NOMO-1 treated with dmso at 0.1 percent for 144 hours (cell line): ENCODE measurements around the gene SSC4D.
"Not testable (repeated sequence)": the region's sequence is repeated elsewhere in the genome, so short reads cannot be mapped to it uniquely, and the experiment has no call there.

ENCODE experiments used
- DNase-seq: peaks from one replicate; lab custom pipeline; 2025; ENCODE audit not compliant: unreplicated experiment; lab: John Stamatoyannopoulos, UW

Gene SSC4D

GRCh38 chr7:76387789-76388188 is 21.7 kb downstream of the SSC4D start:
- DNase-seq = not testable (repeated sequence)

DNA sequence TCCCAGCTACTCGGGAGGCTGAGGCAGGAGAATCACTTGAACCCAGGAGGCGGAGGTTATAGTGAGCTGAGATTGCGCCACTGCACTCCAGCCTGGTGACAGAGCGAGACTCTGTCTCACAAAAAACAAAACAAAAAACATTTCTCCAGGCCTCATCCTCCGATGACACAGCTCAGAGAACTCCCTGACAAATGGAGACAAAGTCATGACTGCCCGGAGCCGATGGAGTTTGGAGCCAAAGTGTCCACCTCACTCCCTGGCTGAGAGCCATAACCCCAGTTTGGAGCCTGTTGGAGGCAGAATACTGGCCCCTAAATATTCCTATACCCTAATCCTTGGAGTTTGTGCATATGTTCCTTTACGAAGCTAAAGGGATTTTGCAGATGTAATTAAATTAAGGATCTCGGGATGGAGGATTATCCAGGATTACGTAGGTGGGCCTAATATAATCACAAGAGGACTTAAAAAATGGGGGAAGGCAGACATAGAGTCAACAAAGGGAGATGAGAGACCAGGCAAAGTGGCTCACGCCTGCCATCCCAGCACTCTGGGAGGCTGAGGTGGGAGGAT is 22.7 kb downstream of the SSC4D start:
- DNase-seq = no peak

DNA sequence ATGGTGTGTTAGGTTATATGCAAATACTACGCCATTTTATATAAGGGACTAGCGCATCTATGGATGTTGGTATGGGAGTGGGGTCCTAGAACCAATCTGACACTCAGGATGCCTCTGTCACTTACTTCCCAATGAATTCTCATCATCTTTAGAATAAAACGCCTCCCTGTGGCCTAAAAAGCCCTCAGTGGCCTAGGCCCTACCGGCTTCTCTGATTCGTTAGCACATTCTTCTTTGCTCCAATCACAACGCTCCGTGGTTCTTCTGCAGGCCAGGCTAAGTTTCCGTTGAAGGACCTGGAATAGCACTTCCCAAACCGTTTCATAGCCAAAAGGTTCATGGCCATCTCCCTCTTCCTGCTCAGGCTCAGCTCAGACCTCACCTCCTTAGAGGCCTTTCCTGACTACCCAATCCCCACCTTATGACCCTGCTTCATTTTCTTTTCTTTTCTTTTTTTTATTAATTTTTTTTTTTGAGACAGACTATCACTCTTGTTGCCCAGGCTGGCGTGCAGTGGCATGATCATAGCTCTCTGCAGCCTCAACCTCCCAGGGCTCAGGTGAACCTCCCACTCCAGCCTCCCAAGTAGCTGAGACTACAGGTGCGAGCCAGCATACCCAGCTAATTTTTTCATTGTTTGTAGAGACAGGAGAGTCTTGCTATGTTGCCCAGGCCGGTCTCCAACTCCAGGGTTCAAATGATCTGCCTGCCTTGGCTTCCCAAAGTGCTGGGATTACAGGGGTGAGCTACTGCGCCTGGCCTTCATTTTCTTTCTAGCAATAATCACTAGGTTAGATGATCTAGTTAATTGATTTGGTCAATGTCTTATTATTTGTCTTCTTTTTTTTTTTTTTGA is 26.2 kb downstream of the SSC4D start:
- DNase-seq = no peak

DNA sequence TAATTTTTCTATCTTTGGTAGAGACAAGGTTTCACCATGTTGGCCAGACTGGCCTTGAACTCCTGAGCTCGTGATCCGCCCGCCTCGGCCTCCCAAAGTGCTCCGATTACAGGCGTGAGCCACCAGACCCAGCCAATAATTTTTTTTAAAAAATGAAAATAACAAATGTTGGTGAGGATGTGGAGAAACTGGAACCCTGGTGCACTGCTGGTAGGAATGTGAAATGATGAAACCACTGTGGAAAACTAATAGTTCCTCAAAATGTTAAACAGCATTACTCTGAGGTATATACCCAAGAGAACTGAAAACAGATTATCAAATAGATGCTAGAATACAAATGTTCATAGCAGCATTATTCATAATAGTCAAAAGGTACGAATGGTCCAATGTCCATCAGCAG is 27.7 kb downstream of the SSC4D start:
- no peak for DNase-seq

DNA sequence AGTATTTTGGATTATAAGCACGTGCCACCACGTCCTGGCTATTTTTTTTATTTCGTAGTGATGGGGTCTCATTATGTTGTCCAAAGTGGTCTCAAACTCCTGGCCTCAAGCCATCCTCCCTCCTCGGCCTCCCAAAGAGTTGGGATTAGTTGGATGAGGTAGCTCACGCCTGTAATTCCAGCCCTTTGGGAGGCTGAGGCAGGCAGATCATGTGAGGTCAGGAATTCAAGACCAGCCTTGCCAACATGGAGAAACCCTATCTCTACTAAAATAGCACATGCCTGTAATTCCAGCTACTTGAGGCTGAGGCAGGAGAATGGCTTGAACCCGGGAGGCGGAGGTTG is 28.9 kb downstream of the SSC4D start:
- no peak for DNase-seq

DNA sequence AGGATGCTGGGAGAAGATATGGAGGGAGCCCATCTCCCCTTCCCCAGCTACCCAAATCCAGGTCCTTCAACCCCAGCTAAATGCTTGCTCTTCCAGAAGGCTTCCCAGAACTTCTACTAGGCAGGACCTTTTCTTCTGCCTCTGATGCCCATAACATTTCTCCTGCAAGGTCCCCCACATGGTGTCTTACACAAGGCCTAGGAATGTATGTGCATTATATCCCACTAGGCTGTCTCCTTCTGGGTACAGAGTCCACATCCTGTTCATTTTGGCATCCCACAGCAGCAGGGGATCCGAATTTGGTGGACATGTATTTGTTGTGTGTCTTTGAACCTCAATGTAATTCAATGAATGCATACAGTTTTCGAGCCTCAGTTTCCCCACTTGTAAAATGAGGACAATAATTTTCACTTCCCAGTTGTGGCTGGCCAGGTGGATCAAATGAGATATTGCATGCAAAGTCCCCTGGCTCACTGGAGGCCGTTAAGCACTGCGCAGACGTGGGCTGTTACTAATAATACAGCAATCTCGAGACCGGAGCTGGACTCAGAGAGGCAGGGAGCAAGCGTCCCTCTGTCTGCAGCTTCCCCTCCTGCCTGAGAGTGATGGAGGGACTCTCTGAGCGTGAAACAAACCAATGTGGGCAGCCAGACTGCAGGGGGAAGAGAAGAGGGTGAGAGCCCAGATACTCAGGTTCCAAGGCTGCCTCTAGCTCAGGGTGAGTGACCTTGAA is 32.1 kb downstream of the SSC4D start:
- DNase-seq = no peak

GRCh38 chr7:76375251-76375650 is 34.2 kb downstream of the SSC4D start:
- no peak for DNase-seq

GRCh38 chr7:76372984-76373833 is 36.3 kb downstream of the SSC4D start:
- DNase-seq = no peak

DNA sequence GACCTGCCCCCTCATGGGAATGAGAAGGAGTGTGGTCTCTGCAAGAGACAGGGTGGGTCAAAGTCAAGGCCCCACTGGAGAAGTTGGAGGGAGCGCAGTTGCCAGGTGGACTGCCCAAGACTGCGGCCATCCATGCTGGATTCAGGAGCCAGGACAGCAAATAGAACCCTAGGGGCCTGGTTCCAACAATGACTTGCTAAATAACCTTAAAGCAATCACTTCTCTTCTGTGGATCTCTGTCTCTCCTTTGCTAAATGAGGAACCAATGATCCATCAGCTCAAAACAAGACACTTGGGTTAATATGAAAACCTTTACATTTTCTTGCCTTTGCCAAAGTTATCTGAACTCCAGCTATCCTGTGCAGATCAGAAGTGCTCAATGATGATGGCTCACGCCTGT is 38.1 kb downstream of the SSC4D start:
- DNase-seq = no peak

DNA sequence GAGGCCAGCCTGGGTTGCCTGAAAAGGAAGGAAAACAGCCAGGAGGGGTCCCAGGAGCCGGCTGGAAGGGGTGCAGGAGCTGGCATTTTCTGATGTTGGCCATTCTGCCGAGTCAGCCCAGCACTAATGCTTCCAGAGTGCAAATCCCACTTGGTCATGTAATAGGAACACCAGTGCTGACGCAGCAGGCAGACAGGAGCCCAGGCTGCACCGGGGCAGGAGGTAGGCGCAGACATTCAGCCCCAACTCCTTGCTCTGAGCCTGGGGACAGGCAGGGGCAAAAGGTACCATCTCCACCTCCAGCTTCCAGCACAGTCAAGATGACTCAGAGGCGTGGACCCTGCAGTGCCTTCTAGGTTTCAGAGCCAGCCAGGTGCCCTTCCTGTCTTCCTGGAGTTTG is 40.5 kb downstream of the SSC4D start:
- DNase-seq = no peak

DNA sequence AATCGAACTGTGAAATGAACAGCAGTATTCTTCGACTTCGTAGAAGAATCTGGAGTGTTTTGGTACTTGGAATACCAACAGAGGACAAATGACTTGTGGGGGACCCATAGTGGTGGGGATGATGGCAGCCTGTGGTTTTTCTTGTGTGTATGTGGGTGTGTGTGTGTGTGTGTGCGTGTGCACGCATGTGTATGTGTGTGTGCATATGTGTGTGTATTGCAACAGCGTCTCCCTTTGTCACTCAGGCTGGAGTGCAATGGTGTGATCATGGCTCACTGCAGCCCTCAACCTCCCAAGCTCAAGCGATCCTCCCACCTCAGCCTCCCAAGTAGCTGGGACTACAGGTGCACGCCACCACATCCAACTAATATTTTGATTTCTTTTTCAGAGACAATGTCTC is 41.3 kb downstream of the SSC4D start:
- DNase-seq = no peak

DNA sequence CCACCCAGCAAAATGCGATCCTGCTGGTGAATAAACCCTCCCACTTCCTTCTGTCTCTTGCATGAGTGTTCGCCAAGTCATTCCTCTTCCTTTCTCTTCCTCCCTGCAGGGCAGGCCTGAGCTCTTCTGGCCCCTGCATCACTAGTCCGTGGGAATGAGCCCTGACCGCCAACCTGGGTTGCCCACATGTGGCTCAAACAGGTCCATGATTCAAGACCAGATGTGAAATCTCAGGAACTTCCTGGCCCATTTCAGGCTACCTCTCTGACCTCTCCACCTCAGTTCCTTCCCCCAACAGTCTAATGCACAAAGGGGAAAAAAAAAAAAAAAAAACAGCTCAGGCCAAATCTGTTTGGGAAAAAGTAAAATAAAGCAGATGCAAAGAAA is 45.3 kb downstream of the SSC4D start:
- peak; percentile 84 for DNase-seq

GRCh38 chr7:76363754-76364153 is 45.7 kb downstream of the SSC4D start:
- DNase-seq = not testable (repeated sequence)

DNA sequence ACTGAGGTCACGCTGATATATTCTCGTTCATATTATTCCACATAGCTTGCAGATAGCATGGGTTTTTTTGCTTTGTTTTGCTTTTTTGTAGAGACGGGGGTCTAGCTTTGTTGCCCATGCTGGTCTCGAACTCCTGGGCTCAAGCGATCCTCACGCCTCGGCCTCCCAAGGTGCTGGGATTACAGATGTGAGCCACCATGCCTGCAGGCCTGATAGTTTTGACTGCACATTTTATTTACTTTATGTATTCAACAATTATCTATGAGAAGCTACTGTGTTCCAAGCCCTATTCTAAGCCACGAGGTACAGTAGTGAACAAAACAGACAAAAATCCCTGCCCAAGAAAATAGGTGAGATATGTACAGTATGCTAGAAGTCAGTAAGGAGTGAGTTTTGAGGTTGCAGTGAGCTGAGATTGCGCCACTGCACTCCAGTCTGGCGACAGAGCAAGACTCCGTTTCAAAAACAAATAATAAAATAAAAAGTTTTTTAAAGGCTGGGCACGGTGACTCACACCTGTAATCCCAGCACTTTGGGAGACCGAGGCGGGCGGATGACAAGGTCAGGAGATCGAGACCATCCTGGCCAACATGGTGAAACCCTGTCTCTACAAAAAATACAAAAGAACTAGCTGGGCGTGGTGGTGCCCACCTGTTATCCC is 49.4 kb downstream of the SSC4D start:
- DNase-seq = peak; percentile 48

- peak; percentile 100 for DNase-seq
These were observed 50.2 kb downstream of the SSC4D start for GRCh38 chr7:76359111-76359977.

GRCh38 chr7:76358481-76359110 is 50.9 kb downstream of the SSC4D start, which contains the start of gene YWHAG:
YWHAG (minus strand) TSS chr7:76358991; CDS start chr7:76358808, 183 bp downstream.
- peak; percentile 100 for DNase-seq

GRCh38 chr7:76358011-76358480 is 51.5 kb downstream of the SSC4D start:
- peak; percentile 75 for DNase-seq

- DNase-seq = no peak
These were observed 52.0 kb downstream of the SSC4D start for GRCh38 chr7:76357475-76358010.

- no peak for DNase-seq
These were observed 52.7 kb downstream of the SSC4D start for GRCh38 chr7:76356823-76357222.
